Dermis microvascular lymphatic vessel endothelial cell (primary cell): ENCODE measurements around the gene WRAP73. TPM values are rescaled to one million over a fixed set of nuclear protein-coding genes. Genes with fewer than 3 reads are reported as not detected.

Source experiments
- DNase-seq, 2 donors: peaks; one replicate each; pipeline versions ENCODE4 v3.0.0 to v3.0.0-alpha.2; 2010; ENCODE audit warnings: low read depth in 2 of 2
- total RNA-seq: library from RNA; depleted of rRNA; stranded (reverse); fragments of >200 nt; gene quantifications from 2 replicates; pipeline ENCODE4 v1.2.1, GENCODE V29; 2014

Gene WRAP73
- total RNA-seq, 1 donor from 2014 or later, result 16.2 TPM

GRCh38 chr1:3650248-3651025 is 534 bp upstream of the WRAP73 start:
- no peak for DNase-seq

- no peak for DNase-seq
These were observed 3.3 kb downstream of the WRAP73 start for GRCh38 chr1:3646596-3646995.

- no peak for DNase-seq
These were observed 4.1 kb downstream of the WRAP73 start for GRCh38 chr1:3645666-3646355.

- DNase-seq, result no peak
These were observed 4.7 kb downstream of the WRAP73 start for GRCh38 chr1:3645247-3645646.

GRCh38 chr1:3644273-3644672 is 5.6 kb downstream of the WRAP73 start:
- DNase-seq, result no peak

- no peak for DNase-seq
These were observed 6.8 kb downstream of the WRAP73 start for GRCh38 chr1:3642919-3643675.

- no peak for DNase-seq
These were observed 8.1 kb downstream of the WRAP73 start for GRCh38 chr1:3641816-3642215.

- DNase-seq, result no peak
These were observed 8.7 kb downstream of the WRAP73 start for GRCh38 chr1:3641046-3641760.

- DNase-seq, result no peak
These were observed 9.6 kb downstream of the WRAP73 start for GRCh38 chr1:3640121-3640837.

GRCh38 chr1:3639397-3639911 is 10.4 kb downstream of the WRAP73 start:
- no peak for DNase-seq

- DNase-seq, result no peak
These were observed 11.2 kb downstream of the WRAP73 start for GRCh38 chr1:3638676-3639075.

- DNase-seq, result no peak
These were observed 11.9 kb downstream of the WRAP73 start for GRCh38 chr1:3638027-3638426.

- no peak for DNase-seq
These were observed 13.4 kb downstream of the WRAP73 start for GRCh38 chr1:3636531-3636930.

- no peak for DNase-seq
These were observed 13.8 kb downstream of the WRAP73 start for GRCh38 chr1:3636080-3636479.

- DNase-seq, result no peak
These were observed 15.7 kb downstream of the WRAP73 start for GRCh38 chr1:3634059-3634800.

- DNase-seq, result no peak
These were observed 16.4 kb downstream of the WRAP73 start for GRCh38 chr1:3633344-3634058.

- DNase-seq, result no peak
These were observed 17.1 kb downstream of the WRAP73 start for GRCh38 chr1:3632716-3633343.

- no peak for DNase-seq
These were observed 17.6 kb downstream of the WRAP73 start for GRCh38 chr1:3632298-3632697.
